ENCODE measurements around the gene GRB10. TPM values are rescaled to one million over a fixed set of nuclear protein-coding genes. Genes with fewer than 3 reads are reported as not detected.

Gene GRB10
- total and polyA plus RNA-seq, 2 of the 8 experiments (the other 6 are each of a cell fraction or from before 2014, with no cell fraction given) = 35.7 to 97.0 TPM

- DNase-seq (ENCODE audit: low read depth in 1 of 2, low spot score in 2 of 2) (no peak), FAIRE-seq (no peak)
- Histone ChIP-seq H3K4me2 (ENCODE audit: insufficient read depth in 1 of 2, low read depth in 2 of 2, low read length in 2 of 2) (no peak overlapping the region), H3K14ac (ENCODE audit: insufficient read length) (no peak overlapping the region), H3K27me3 (replicated peaks in 1 of 4; ENCODE audit: control insufficient read depth in 3 of 4, extremely low read depth in 1 of 4, insufficient read depth in 3 of 4, low read length in 3 of 4) (no peaks in the 10 kb centered on the region), H3K18ac (ENCODE audit: extremely low read depth, low read length) (no peak overlapping the region), H2BK20ac (ENCODE audit: low read length) (no peak overlapping the region), H4K20me1 (replicated peaks in 1 of 2; ENCODE audit: control insufficient read depth in 1 of 2, insufficient read depth in 2 of 2, low read length in 2 of 2) (peaks cover 0 to 13% of the 10 kb centered on the region in 2 experiments), H2AK5ac (ENCODE audit: low read depth, low read length) (no peak overlapping the region), H2AFZ (ENCODE audit: low read length) (no peak overlapping the region), H4K5ac (ENCODE audit: insufficient read length, low read depth, low read length) (no peak overlapping the region), H2BK120ac (replicated peaks; ENCODE audit: low read depth, low read length) (no peak overlapping the region), H3K4me1 (replicated peaks in 1 of 4; ENCODE audit: control insufficient read depth in 3 of 4, insufficient read depth in 4 of 4, low read length in 3 of 4) (peaks cover 2 to 3% (median 2%) of the 10 kb centered on the region in 4 experiments; a peak in 3 of 7 replicates), H4K8ac (ENCODE audit: extremely low read depth, insufficient read depth, low read length) (no peak overlapping the region), H3K79me2 (ENCODE audit: control insufficient read depth in 1 of 2, insufficient read depth in 2 of 2, low read length in 2 of 2) (peaks cover 0 to 80% of the 10 kb centered on the region in 2 experiments; a peak in 3 of 4 replicates), H3K56ac (replicated peaks; ENCODE audit: insufficient read length, low read depth, low read length) (no peak overlapping the region), H3K36me3 (ENCODE audit: control insufficient read depth in 2 of 4, insufficient read depth in 4 of 4, low read length in 3 of 4) (peaks cover 0 to 3% (median 0%) of the 10 kb centered on the region in 4 experiments; a peak in 1 of 8 replicates), H2BK12ac (ENCODE audit: low read depth, low read length) (no peak overlapping the region), H3K9me3 (ENCODE audit: insufficient read depth in 2 of 2, low read depth in 1 of 2, low read length in 1 of 2) (no peaks in the 10 kb centered on the region), H4K91ac (replicated peaks; ENCODE audit: insufficient read length, low read length) (no peak overlapping the region), H2BK15ac (ENCODE audit: low read length) (no peak overlapping the region), H3K23ac (ENCODE audit: insufficient read length) (no peak overlapping the region), H3K23me2 (ENCODE audit: low read depth, low read length) (no peaks in the 10 kb centered on the region), H3K4ac (replicated peaks; ENCODE audit: insufficient read length, low read depth, low read length) (no peak overlapping the region), H3K9ac (replicated peaks in 1 of 4; ENCODE audit: extremely low read depth in 1 of 4, low read depth in 3 of 4, low read length in 3 of 4) (no peak overlapping the region), H3K79me1 (ENCODE audit: low read depth, low read length) (peaks cover 28% of the 10 kb centered on the region), H3K27ac (ENCODE audit: low read depth, low read length) (no peak overlapping the region), H3K4me3 (ENCODE audit: extremely low read depth in 1 of 4, insufficient read depth in 2 of 4, low read depth in 3 of 4, low read length in 4 of 4) (no peak overlapping the region), H2BK5ac (ENCODE audit: low read depth, low read length) (no peak overlapping the region)
- CTCF ChIA-PET (ENCODE audit: partially characterized antibody) = interaction anchor here (0.6 to 1.4 kb wide), 5 partner anchors 11 to 224 kb away, joined by 3 to 5 read pairs (median 4); no protein-coding TSS in a partner anchor
- POLR2A ChIA-PET (ENCODE audit: partially characterized antibody) = no interaction called here
- WGBS, 2 experiments (ENCODE audit: extremely low coverage in 1 of 2, insufficient coverage in 1 of 2, insufficient read length in 1 of 2, insufficient replicate concordance in 2 of 2, low coverage in 1 of 2, low lambda C conversion rate in 2 of 2, missing lambda C conversion rate in 1 of 2) = 92% methylated on average over 4 of the region's 4 CpGs; no CpG with 5 or more reads in 1 of the 2 experiments
- TF ChIP-seq EGR1 (IDR thresholded peaks at IDR 0.05; ENCODE audit: borderline replicate concordance, low read depth, low read length) (no peak), SIN3A (conservative IDR thresholded peaks at IDR 0.05 in 1 of 2, IDR thresholded peaks at IDR 0.05 in 1 of 2; ENCODE audit: low read depth in 1 of 2, low read length in 2 of 2) (no peak)
Measured at GRCh38 chr7:50723173-50723572, 59.5 kb downstream of the GRB10 start.

Measured in H1 (cell line).